ENCODE measurements around the gene STMN3.
"Not testable (repeated sequence)": the region's sequence is repeated elsewhere in the genome, so short reads cannot be mapped to it uniquely, and the experiment has no call there.

The STMN3 gene

GRCh38 chr20:63628246-63628975 is 24.8 kb downstream of the STMN3 start:
- peak; percentile 60 for DNase-seq

GRCh38 chr20:63627751-63628245 is 25.4 kb downstream of the STMN3 start:
- DNase-seq = no peak

GRCh38 chr20:63627129-63627750 is 26.0 kb downstream of the STMN3 start:
- peak; percentile 83 for DNase-seq

GRCh38 chr20:63626424-63627128 is 26.6 kb downstream of the STMN3 start, which contains the start of gene GMEB2:
Gene GMEB2 (minus strand): TSS chr20:63627101. CDS start chr20:63619397, 7,704 bp downstream.
- DNase-seq = peak; percentile 67

- DNase-seq = peak; percentile 28
These were observed 27.3 kb downstream of the STMN3 start for GRCh38 chr20:63625771-63626423.

GRCh38 chr20:63624486-63624885 is 28.7 kb downstream of the STMN3 start:
- DNase-seq = no peak

- DNase-seq = no peak
These were observed 30.5 kb downstream of the STMN3 start for GRCh38 chr20:63622732-63623131.

- DNase-seq = no peak
These were observed 31.1 kb downstream of the STMN3 start for GRCh38 chr20:63622096-63622495.

- no peak for DNase-seq
These were observed 32.2 kb downstream of the STMN3 start for GRCh38 chr20:63620991-63621390.

GRCh38 chr20:63619505-63619904 is 33.7 kb downstream of the STMN3 start:
- no peak for DNase-seq

GRCh38 chr20:63619086-63619485 is 34.1 kb downstream of the STMN3 start:
- no peak for DNase-seq

- no peak for DNase-seq
These were observed 34.8 kb downstream of the STMN3 start for GRCh38 chr20:63618291-63618980.

GRCh38 chr20:63617876-63618265 is 35.4 kb downstream of the STMN3 start:
- DNase-seq = no peak

- no peak for DNase-seq
These were observed 35.9 kb downstream of the STMN3 start for GRCh38 chr20:63617092-63617875.

GRCh38 chr20:63613863-63614594 is 39.2 kb downstream of the STMN3 start:
- DNase-seq = not testable (repeated sequence)

GRCh38 chr20:63612276-63612931 is 40.8 kb downstream of the STMN3 start:
- no peak for DNase-seq

GRCh38 chr20:63611646-63612045 is 41.6 kb downstream of the STMN3 start:
- no peak for DNase-seq

- no peak for DNase-seq
These were observed 42.4 kb downstream of the STMN3 start for GRCh38 chr20:63610581-63611435.

- DNase-seq = no peak
These were observed 46.5 kb downstream of the STMN3 start for GRCh38 chr20:63606686-63607085.
